ENCODE data around the gene FAM78B.

GRCh38 chr1:166153525-166154314 is 13.1 kb downstream of the FAM78B start:
- TF ChIP-seq TAF1 (IDR thresholded peaks at IDR 0.05; ENCODE audit: borderline replicate concordance, low read depth, low read length): no peak
- TF ChIP-seq POLR2A (IDR thresholded peaks at IDR 0.05; ENCODE audit: low read depth, low read length): no peak
